ENCODE results near the gene LGALS4. TPM values are rescaled to one million over a fixed set of nuclear protein-coding genes. Genes with fewer than 3 reads are reported as not detected.
A peak's percentile ranks its signal among the peaks of the same experiment; 100 is the strongest.

LGALS4 gene
- total and polyA plus RNA-seq, 9 of the 15 experiments (the other 6 are each of a cell fraction or from before 2014, with no cell fraction given): 0.08 to 1.1 (median 0.30) TPM; not detected in 3

- no peak for TF ChIP-seq JUN (IDR thresholded peaks at IDR 0.05; ENCODE audit: borderline replicate concordance, low read depth, low read length)
- no peak for TF ChIP-seq JUN (CRISPR knock-in tag; IDR thresholded peaks at IDR 0.05; ENCODE audit: borderline replicate concordance)
- no peak for TF ChIP-seq ZFP1 (CRISPR knock-in tag; IDR thresholded peaks at IDR 0.05)
- no peak for TF ChIP-seq ARID4B (CRISPR knock-in tag; IDR thresholded peaks at IDR 0.05)
- TF ChIP-seq CREM (IDR thresholded peaks at IDR 0.05; ENCODE audit: low read depth): peak; percentile 42
- no peak for TF ChIP-seq TCF7L2 (IDR thresholded peaks at IDR 0.05; ENCODE audit: low read depth, low read length)
- TF ChIP-seq ZNF134 (CRISPR knock-in tag; conservative IDR thresholded peaks at IDR 0.05): no peak
- TF ChIP-seq EWSR1 (IDR thresholded peaks at IDR 0.05; ENCODE audit: borderline replicate concordance, low read depth, partially characterized antibody): no peak
- no peak for TF ChIP-seq RBBP5 (IDR thresholded peaks at IDR 0.05; ENCODE audit: borderline replicate concordance, insufficient read depth, low read length, poor library complexity, severe bottlenecking)
- TF ChIP-seq ZNF253 (CRISPR knock-in tag; conservative IDR thresholded peaks at IDR 0.05): no peak
- no peak for TF ChIP-seq SMC3 (conservative IDR thresholded peaks at IDR 0.05; ENCODE audit: insufficient read depth, low read depth, low read length)
- TF ChIP-seq CBFA2T3 (IDR thresholded peaks at IDR 0.05): peak; percentile 89
- no peak for TF ChIP-seq L3MBTL2 (IDR thresholded peaks at IDR 0.05)
- no peak for TF ChIP-seq SMARCB1 (IDR thresholded peaks at IDR 0.05; ENCODE audit: insufficient read length, low read depth)
- TF ChIP-seq KAT7 (CRISPR knock-in tag; IDR thresholded peaks at IDR 0.05; ENCODE audit: borderline replicate concordance): no peak
- TF ChIP-seq, protein P1, sequence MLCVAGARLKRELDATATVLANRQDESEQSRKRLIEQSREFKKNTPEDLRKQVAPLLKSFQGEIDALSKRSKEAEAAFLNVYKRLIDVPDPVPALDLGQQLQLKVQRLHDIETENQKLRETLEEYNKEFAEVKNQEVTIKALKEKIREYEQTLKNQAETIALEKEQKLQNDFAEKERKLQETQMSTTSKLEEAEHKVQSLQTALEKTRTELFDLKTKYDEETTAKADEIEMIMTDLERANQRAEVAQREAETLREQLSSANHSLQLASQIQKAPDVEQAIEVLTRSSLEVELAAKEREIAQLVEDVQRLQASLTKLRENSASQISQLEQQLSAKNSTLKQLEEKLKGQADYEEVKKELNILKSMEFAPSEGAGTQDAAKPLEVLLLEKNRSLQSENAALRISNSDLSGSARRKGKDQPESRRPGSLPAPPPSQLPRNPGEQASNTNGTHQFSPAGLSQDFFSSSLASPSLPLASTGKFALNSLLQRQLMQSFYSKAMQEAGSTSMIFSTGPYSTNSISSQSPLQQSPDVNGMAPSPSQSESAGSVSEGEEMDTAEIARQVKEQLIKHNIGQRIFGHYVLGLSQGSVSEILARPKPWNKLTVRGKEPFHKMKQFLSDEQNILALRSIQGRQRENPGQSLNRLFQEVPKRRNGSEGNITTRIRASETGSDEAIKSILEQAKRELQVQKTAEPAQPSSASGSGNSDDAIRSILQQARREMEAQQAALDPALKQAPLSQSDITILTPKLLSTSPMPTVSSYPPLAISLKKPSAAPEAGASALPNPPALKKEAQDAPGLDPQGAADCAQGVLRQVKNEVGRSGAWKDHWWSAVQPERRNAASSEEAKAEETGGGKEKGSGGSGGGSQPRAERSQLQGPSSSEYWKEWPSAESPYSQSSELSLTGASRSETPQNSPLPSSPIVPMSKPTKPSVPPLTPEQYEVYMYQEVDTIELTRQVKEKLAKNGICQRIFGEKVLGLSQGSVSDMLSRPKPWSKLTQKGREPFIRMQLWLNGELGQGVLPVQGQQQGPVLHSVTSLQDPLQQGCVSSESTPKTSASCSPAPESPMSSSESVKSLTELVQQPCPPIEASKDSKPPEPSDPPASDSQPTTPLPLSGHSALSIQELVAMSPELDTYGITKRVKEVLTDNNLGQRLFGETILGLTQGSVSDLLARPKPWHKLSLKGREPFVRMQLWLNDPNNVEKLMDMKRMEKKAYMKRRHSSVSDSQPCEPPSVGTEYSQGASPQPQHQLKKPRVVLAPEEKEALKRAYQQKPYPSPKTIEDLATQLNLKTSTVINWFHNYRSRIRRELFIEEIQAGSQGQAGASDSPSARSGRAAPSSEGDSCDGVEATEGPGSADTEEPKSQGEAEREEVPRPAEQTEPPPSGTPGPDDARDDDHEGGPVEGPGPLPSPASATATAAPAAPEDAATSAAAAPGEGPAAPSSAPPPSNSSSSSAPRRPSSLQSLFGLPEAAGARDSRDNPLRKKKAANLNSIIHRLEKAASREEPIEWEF (CRISPR knock-in tag; IDR thresholded peaks at IDR 0.05): no peak
- TF ChIP-seq RBM34 (IDR thresholded peaks at IDR 0.05; ENCODE audit: borderline replicate concordance, insufficient read depth, low read length): no peak
- TF ChIP-seq ZSCAN29 (IDR thresholded peaks at IDR 0.05): no peak
- TF ChIP-seq FOXK1 (CRISPR knock-in tag; IDR thresholded peaks at IDR 0.05; ENCODE audit: borderline replicate concordance): no peak
- no peak for TF ChIP-seq ZNF445 (CRISPR knock-in tag; IDR thresholded peaks at IDR 0.05; ENCODE audit: low read depth)
- TF ChIP-seq SIN3A (IDR thresholded peaks at IDR 0.05; ENCODE audit: borderline replicate concordance in 2 of 2, control insufficient read depth in 1 of 2, low read depth in 2 of 2, low read length in 2 of 2): no peak
Observed at GRCh38 chr19:38781058-38781457, 31.7 kb downstream of the LGALS4 start (continued).
